IPS DF 4.7 (cell line): Measurements from ENCODE around the gene CHRDL1.
"Not testable (repeated sequence)": the region's sequence is repeated elsewhere in the genome, so short reads cannot be mapped to it uniquely, and the experiment has no call there.

Source experiments
- DNase-seq: peaks from one replicate; pipeline ENCODE4 v3.0.0-alpha.2; 2013; ENCODE audit warnings: low spot score; ENCODE audit errors: extremely low read depth

The CHRDL1 gene

DNA sequence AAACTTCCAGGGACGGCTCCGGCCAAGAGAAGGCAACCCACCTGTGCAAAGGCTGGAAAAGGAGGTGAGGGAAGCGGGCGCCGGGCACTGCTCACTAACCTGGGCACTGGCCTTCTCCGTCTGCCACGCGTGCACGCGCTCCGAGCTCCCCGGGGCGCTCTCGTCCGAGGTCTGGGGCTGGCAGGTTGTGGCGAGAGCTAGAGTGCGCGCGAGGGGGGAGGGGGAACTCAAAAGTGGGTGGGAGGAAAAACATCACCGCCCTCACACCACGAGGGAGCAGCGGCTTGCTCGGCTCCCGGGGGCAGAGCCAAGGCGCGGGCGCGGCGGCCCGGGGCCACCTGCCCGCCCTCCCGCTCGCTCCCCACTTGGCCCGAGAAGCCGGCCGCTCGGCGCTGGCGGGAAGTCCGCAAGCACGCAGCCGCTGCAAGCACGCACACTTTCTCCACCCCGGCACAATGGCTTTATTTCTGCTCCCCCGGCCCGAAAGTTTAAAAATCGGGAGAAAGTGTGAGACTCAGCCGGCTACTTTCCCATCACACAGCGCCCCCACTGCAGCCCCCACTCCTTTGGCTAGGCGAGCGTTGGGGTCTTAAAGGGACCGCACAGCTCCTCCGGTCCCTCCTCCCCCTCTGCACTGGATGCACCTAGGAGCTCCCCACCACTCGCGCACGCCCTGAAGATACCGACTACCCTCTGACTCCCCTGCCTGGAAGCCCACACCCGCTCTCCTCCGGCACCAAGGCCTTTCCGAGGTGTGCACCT, at the start of gene CHRDL1:
CHRDL1 (minus strand) TSS at position 173 of the 762 bp plus-strand sequence. CDS start 3,636 bp downstream, outside the sequence.
- DNase-seq, result no peak

- no peak for DNase-seq
Observed at GRCh38 chrX:110836982-110837381, 41.4 kb upstream of the CHRDL1 start.

- no peak for DNase-seq
Observed at GRCh38 chrX:110836451-110836850, 40.8 kb upstream of the CHRDL1 start.

GRCh38 chrX:110836001-110836400, 40.4 kb upstream of the CHRDL1 start:
- no peak for DNase-seq

DNA sequence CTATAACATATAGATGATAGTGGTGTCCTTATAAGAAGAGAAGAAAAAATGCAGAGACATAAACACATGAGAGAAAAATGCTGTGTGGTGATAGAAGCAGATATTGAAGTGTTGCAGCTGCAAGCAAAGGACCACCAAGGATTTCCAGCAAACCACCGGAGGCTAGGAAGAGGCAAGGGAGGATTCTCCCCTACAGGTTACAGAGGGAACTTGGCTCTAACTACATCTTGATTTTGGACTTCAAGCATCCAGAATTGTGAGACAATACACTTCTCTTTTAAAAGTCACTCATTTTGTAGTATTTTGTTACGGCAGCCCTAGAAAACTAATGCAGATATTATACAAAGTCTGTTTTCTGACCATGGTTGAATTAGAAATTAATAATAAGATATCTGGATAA, 30.4 kb upstream of the CHRDL1 start:
- DNase-seq, result no peak

DNA sequence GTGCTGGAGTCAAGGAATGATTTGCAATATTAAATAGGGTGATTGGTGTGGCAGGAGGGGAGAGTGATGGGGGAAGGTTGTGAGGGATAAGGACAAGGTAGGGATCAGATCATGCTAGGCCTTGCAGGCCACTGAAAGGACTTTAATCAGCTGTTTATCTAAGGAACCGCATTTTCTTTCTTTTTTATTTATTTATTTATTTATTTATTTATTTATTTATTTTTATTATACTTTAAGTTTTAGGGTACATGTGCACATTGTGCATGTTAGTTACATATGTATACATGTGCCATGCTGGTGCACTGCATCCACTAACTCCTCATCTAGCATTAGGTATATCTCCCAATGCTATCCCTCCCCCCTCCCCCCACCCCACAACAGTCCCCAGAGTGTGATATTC, 20.9 kb upstream of the CHRDL1 start:
- not testable (repeated sequence) for DNase-seq

GRCh38 chrX:110806145-110806544, 10.5 kb upstream of the CHRDL1 start:
- DNase-seq, result no peak

GRCh38 chrX:110805303-110805702, 9.7 kb upstream of the CHRDL1 start:
- no peak for DNase-seq

DNA sequence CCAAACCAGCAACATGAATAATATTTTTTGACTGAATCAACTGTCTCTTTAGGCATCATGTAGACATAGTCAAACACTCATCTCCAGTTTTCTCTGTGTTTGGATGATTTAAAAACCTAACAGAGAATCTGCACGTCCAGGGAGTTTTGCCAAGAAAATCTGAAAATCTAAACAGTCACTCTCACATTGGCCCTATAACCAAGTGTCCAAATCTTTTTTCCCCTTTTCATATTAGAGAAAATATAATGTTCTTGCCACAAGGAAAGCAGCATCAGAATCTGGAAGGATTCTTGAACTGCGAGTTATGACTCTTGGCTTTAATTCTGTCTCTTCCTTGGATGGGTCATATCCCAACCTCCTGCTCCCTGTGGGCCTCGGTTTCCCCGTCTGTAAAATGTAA, 8.8 kb upstream of the CHRDL1 start:
- no peak for DNase-seq

- DNase-seq, result no peak
Observed at GRCh38 chrX:110803506-110803905, 7.9 kb upstream of the CHRDL1 start.

DNA sequence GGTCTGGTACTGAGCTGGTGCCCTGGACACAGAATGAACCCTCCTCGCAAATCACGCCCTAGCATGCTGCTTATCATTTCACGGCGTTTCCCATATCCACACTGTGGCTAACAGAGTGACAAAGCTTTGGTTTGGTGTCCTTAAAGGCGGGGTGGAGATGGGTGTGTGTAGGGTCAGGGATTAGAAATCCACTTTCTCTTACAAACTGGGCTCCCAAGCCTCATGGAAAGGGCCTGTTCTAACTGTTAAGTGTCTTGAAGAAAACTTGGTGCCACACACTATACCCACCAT, 735 bp upstream of the CHRDL1 start:
- DNase-seq, result no peak

DNA sequence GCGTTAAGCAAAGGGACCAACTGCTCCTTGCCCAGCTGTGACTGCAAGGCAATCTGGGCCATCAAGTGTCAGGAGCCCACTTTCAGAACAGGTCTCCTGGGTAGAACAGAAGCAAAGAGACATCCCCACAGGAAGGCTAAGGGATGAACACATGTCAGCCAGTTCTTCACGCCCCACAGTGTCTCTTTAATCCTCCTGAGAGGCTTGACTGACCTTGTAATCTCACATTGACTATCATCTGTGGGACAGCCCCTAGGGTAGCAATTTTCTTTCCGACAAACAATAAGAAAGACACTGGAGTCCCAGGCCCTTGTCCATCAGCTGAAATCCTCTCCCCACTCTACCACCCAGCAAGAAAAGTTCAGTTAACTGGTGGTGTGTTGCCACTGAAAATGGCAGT, 1.0 kb downstream of the CHRDL1 start:
- no peak for DNase-seq

DNA sequence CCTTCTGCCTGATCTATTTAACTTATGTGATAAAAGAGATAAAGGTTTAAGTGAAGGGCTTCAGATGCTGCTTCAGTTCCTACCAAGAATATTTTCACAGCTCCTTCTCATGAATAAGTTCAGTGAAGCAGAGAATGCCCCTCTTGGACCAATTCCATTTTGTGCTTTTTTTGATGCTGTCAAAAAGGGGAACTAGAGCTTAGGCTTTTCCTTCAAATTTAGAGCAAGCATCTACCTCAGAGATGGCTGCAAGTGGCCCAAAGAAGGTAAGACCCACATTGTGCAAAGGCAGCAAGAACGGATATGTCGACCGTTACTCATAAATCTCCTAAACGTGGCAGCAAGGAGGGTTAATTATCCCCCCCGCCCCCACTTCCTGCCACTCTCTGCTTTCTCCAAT, 4.5 kb downstream of the CHRDL1 start:
- no peak for DNase-seq

DNA sequence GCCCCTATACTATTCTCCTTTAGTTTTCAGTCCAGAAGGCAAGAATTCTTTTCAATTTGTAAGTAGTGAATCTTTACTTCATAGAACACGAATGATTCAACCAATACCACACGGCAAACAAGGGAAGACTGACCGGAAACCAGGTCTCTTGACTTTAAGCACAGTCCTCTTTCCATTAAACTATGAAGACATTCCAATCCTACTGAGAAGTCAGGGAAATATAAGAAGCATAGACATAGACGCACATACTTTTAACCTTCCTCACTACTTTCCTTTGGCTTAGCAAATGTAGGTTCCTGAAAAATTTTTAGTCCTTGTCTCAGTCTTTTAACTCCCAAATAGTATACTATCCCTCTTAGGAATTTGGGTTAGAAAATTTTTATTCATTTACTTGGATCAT, 9.1 kb downstream of the CHRDL1 start:
- DNase-seq, result no peak

DNA sequence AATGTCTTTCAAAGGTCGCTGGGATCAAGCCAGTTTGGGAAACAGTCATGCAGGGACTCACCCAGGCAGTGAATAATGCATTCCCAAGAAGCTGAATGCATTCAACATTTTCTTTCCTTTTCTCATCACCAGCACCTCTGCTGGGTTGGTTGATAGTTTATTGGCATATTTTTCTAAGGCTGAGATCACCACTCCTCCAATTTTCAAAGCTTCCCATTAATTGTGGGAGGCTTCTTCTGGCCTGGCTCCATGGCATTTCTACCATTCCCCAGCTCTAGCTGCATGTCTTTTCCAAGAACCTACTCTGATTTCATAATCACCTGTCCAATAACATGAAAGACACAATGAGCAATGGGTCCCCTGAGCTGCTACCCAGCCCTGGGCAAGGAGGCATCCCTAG, 35.8 kb downstream of the CHRDL1 start:
- no peak for DNase-seq

DNA sequence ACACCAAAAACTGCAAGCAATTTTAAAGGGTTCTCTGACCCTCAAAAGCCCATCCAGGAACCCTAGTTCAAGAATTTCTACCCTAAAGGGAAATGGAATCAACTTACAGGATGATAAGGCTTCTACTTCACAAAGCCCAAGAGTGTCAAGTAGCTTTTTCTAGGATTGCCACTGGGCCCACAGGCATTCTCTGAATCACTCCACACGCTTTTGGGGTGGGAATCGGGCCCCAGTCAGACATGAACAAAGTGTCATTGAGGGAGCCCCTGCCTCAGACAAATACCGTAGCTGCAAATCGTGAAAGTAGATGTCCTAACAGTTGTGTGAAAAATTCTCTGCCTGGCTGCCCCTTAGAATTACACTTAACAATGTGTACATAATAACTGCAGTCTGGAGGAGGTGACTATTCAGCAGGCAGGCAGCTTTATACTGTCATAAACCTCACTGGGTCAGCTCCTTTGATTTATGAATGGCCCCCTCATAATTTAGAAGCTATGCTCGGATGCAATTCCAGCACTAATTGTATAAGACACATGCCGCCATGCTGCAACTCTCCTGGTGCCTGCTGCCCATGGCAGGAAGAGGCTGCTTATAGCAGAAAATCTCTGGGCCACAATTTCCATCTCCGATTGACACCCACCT, 36.7 kb downstream of the CHRDL1 start:
- DNase-seq, result no peak

GRCh38 chrX:110755611-110756010, 40.0 kb downstream of the CHRDL1 start:
- no peak for DNase-seq

- no peak for DNase-seq
Observed at GRCh38 chrX:110755061-110755460, 40.6 kb downstream of the CHRDL1 start.

DNA sequence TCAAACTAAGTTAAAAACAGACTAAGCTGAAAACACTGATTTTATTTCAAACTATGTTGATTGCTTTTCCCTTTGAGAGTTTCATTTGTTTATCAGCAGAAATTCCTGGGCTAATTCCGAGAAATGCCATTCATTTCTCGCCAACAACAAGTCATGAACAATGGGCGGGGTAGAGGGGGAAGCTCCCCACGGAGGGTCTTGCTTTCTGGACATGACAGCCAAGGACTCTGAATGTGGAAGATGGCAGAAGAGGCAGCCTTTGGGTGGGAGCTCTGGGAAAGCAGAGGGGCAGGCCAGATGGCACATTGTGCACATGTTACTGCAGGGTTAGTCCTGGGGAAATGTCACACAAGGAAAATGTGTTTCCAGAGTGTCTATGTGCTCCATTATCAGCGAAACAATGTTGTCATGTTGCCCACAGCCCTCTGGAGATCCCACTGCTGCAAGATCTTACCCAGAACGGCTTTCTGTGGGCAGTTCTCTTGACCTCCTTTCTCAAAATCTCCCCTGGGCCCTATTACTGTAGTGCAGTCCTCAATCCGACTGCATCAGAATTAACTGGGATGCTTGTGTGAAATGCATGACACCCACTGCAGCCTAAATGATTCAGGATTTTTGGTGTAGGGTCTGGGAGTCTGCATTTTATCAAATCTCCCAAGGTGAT, 45.0 kb downstream of the CHRDL1 start:
- no peak for DNase-seq

DNA sequence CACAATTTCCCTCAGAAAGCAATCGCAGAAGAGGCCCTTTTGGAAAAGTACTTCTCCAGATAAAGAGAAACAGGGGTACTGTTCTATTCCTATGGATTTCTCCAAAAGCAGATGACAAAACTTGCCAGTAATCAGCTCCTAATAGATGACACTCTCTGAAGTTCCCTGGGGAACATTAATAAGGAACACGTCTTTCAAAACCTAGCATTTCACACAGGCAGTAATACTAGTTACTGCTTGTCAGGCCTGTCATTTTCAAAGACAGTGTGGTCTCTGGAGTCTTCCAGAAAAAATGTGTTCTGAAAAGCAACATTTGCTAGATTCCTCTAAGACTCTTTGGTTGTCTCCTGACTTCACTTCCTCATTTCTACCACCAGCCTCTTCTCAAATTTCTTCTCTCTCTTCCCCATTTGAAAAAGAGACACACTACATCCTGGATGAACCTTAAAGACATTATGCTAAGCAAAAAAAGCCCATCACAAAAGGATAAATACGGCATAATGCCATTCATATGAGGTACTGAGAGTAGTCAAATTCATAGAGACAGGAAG, 47.3 kb downstream of the CHRDL1 start:
- no peak for DNase-seq

- no peak for DNase-seq
Observed at GRCh38 chrX:110746014-110746413, 49.6 kb downstream of the CHRDL1 start.

- DNase-seq, result no peak
Observed at GRCh38 chrX:110745288-110745687, 50.3 kb downstream of the CHRDL1 start.
